ENCODE data around the gene CDK1.

Gene CDK1

DNA sequence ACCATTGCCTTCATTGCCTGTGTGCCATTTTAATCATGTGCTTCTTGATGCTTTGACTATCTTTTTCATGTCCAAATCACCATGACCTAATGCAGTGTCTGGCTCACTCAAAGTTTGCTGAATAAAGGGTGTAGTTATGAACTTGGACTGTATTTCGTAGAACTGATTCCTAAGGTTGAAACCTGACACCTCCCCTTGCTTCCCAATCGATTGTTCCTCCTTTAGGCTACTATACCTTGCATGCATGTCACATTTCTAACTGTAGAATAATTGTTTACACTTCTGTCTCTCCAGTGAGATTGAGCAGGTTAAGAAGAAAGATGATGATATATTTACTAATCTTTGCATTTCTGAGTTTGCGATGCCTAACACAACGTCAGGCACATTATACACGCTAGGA lies 41.0 kb upstream of the CDK1 start:
- no peaks in the 10 kb centered on the region for H3F3A ChIP-seq (ENCODE audit: insufficient read depth, low read length)
- H3K4me3 ChIP-seq (ENCODE audit: low read depth, low read length, poor library complexity, severe bottlenecking), result no peak overlapping the region
- TF ChIP-seq EZH2 (IDR thresholded peaks at IDR 0.05; ENCODE audit: borderline replicate concordance, low read length), result no peak
- TF ChIP-seq, protein P1, sequence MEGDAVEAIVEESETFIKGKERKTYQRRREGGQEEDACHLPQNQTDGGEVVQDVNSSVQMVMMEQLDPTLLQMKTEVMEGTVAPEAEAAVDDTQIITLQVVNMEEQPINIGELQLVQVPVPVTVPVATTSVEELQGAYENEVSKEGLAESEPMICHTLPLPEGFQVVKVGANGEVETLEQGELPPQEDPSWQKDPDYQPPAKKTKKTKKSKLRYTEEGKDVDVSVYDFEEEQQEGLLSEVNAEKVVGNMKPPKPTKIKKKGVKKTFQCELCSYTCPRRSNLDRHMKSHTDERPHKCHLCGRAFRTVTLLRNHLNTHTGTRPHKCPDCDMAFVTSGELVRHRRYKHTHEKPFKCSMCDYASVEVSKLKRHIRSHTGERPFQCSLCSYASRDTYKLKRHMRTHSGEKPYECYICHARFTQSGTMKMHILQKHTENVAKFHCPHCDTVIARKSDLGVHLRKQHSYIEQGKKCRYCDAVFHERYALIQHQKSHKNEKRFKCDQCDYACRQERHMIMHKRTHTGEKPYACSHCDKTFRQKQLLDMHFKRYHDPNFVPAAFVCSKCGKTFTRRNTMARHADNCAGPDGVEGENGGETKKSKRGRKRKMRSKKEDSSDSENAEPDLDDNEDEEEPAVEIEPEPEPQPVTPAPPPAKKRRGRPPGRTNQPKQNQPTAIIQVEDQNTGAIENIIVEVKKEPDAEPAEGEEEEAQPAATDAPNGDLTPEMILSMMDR (IDR thresholded peaks at IDR 0.05; ENCODE audit: low read length), result no peak
- H3K9ac ChIP-seq (ENCODE audit: low read length), result no peak overlapping the region
- no peaks in the 10 kb centered on the region for H3K9me3 ChIP-seq (ENCODE audit: low read length)
- H2AFZ ChIP-seq (ENCODE audit: low read length), result no peak overlapping the region
- H4K20me1 ChIP-seq (ENCODE audit: insufficient read depth, low read length), result no peaks in the 10 kb centered on the region
- no peak overlapping the region for H3K27ac ChIP-seq (ENCODE audit: low read depth, low read length, poor library complexity, severe bottlenecking)
- no peaks in the 10 kb centered on the region for H3K79me2 ChIP-seq (ENCODE audit: insufficient read depth, low read length)
- no peak overlapping the region for H3K4me2 ChIP-seq (ENCODE audit: low read length)
- no peaks in the 10 kb centered on the region for H3K9me2 ChIP-seq (ENCODE audit: low read depth, low read length)
- H3K4me1 ChIP-seq (ENCODE audit: insufficient read depth, low read length, severe bottlenecking), result peaks cover 13% of the 10 kb centered on the region
- H3K27me3 ChIP-seq (ENCODE audit: insufficient read depth, low read length), result no peaks in the 10 kb centered on the region
- H3K36me3 ChIP-seq (ENCODE audit: insufficient read depth, low read length), result no peaks in the 10 kb centered on the region

DNA sequence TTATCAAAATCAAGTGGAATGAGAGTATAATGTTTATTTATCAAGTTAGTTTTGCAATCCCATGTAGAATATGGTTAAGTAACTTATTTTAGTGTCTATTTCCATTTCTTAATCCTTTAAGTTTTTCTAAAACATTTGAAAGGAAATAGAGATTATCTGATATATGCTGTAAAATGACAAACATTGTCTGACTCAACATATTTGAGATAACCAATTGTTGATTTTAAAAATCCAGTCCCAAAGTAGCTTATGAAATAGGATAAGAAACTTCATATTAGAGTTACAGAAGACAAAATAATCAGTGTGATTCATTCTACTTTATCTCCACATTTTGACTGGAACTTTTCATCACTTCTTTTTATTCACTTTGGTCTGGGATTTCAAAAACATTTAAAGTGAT lies 38.7 kb upstream of the CDK1 start:
- no peaks in the 10 kb centered on the region for H3K27me3 ChIP-seq (ENCODE audit: insufficient read depth, low read length)
- no peak for TF ChIP-seq EZH2 (IDR thresholded peaks at IDR 0.05; ENCODE audit: borderline replicate concordance, low read length)
- TF ChIP-seq, protein P1 (IDR thresholded peaks at IDR 0.05; ENCODE audit: low read length), result no peak
- no peaks in the 10 kb centered on the region for H3K9me2 ChIP-seq (ENCODE audit: low read depth, low read length)
- no peaks in the 10 kb centered on the region for H3F3A ChIP-seq (ENCODE audit: insufficient read depth, low read length)
- H3K27ac ChIP-seq (ENCODE audit: low read depth, low read length, poor library complexity, severe bottlenecking), result no peak overlapping the region
- no peaks in the 10 kb centered on the region for H3K9me3 ChIP-seq (ENCODE audit: low read length)
- H3K4me3 ChIP-seq (ENCODE audit: low read depth, low read length, poor library complexity, severe bottlenecking), result no peak overlapping the region
- no peaks in the 10 kb centered on the region for H3K79me2 ChIP-seq (ENCODE audit: insufficient read depth, low read length)
- H4K20me1 ChIP-seq (ENCODE audit: insufficient read depth, low read length), result no peaks in the 10 kb centered on the region
- H3K4me1 ChIP-seq (ENCODE audit: insufficient read depth, low read length, severe bottlenecking), result no peaks in the 10 kb centered on the region
- no peak overlapping the region for H3K9ac ChIP-seq (ENCODE audit: low read length)
- no peak overlapping the region for H2AFZ ChIP-seq (ENCODE audit: low read length)
- H3K4me2 ChIP-seq (ENCODE audit: low read length), result no peak overlapping the region
- H3K36me3 ChIP-seq (ENCODE audit: insufficient read depth, low read length), result no peaks in the 10 kb centered on the region

DNA sequence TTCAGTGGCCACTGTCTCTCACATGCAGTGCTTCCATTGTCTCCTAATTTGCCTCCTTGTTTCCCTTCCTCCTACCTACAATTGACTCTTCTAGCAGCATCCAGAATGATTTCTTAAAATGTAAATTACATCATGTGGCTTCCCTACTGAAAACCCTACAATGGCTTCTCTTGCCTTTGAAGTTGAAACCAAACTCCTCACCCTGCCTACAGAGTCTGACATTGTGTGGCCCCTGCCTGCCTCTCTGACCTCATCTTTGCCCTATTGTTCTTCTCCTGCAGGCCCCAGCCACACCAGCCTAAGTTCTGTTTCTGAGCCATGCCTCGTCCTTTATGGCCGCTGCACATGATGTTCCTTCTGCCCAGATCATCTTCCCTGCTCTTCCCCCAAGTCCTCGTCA lies 35.8 kb upstream of the CDK1 start:
- Histone ChIP-seq H3K27ac (ENCODE audit: low read depth, low read length, poor library complexity, severe bottlenecking) (no peak overlapping the region), H3K36me3 (ENCODE audit: insufficient read depth, low read length) (no peaks in the 10 kb centered on the region), H3K79me2 (ENCODE audit: insufficient read depth, low read length) (no peaks in the 10 kb centered on the region), H3K9me3 (ENCODE audit: low read length) (no peaks in the 10 kb centered on the region), H3K27me3 (ENCODE audit: insufficient read depth, low read length) (no peaks in the 10 kb centered on the region), H3K4me3 (ENCODE audit: low read depth, low read length, poor library complexity, severe bottlenecking) (no peak overlapping the region), H3K9ac (ENCODE audit: low read length) (no peak overlapping the region), H2AFZ (ENCODE audit: low read length) (no peak overlapping the region), H3K9me2 (ENCODE audit: low read depth, low read length) (no peaks in the 10 kb centered on the region), H3F3A (ENCODE audit: insufficient read depth, low read length) (no peaks in the 10 kb centered on the region), H4K20me1 (ENCODE audit: insufficient read depth, low read length) (no peaks in the 10 kb centered on the region), H3K4me2 (ENCODE audit: low read length) (no peak overlapping the region), H3K4me1 (ENCODE audit: insufficient read depth, low read length, severe bottlenecking) (no peaks in the 10 kb centered on the region)
- TF ChIP-seq, protein P1 (IDR thresholded peaks at IDR 0.05; ENCODE audit: low read length), result no peak
- no peak for TF ChIP-seq EZH2 (IDR thresholded peaks at IDR 0.05; ENCODE audit: borderline replicate concordance, low read length)
